Measurements from ENCODE around the gene NXNL2.

NXNL2 gene

GRCh38 chr9:88533951-88534455 is 975 bp upstream of the NXNL2 start:
- Histone ChIP-seq H3K4me3 (replicated peaks; ENCODE audit: low read depth, low read length) (no peak overlapping the region), H3K27me3 (replicated peaks; ENCODE audit: control insufficient read depth, insufficient read depth, low read length) (no peaks in the 10 kb centered on the region; the same call in none of the 2 replicates), H3K36me3 (ENCODE audit: control insufficient read depth, insufficient read depth, low read length) (no peaks in the 10 kb centered on the region)
- TF ChIP-seq CTCF (IDR thresholded peaks at IDR 0.05; ENCODE audit: insufficient read depth, low read length, poor library complexity, severe bottlenecking), result no peak
- no peak for DNase-seq (ENCODE audit: extremely low read depth, insufficient read length)

- DNase-seq (ENCODE audit: extremely low read depth, insufficient read length), result peak; percentile 26
- Histone ChIP-seq H3K36me3 (ENCODE audit: control insufficient read depth, insufficient read depth, low read length) (no peaks in the 10 kb centered on the region), H3K27me3 (replicated peaks; ENCODE audit: control insufficient read depth, insufficient read depth, low read length) (no peaks in the 10 kb centered on the region; the same call in none of the 2 replicates), H3K4me3 (replicated peaks; ENCODE audit: low read depth, low read length) (no peak overlapping the region)
- TF ChIP-seq CTCF (IDR thresholded peaks at IDR 0.05; ENCODE audit: insufficient read depth, low read length, poor library complexity, severe bottlenecking), result no peak
Observed at GRCh38 chr9:88535226-88536022, 446 bp downstream of the NXNL2 start.

- no peak for TF ChIP-seq CTCF (IDR thresholded peaks at IDR 0.05; ENCODE audit: insufficient read depth, low read length, poor library complexity, severe bottlenecking)
- H3K36me3 ChIP-seq (ENCODE audit: control insufficient read depth, insufficient read depth, low read length), result no peaks in the 10 kb centered on the region
- no peaks in the 10 kb centered on the region; the same call in none of the 2 replicates for H3K27me3 ChIP-seq (replicated peaks; ENCODE audit: control insufficient read depth, insufficient read depth, low read length)
- no peak overlapping the region for H3K4me3 ChIP-seq (replicated peaks; ENCODE audit: low read depth, low read length)
- no peak for DNase-seq (ENCODE audit: extremely low read depth, insufficient read length)
Observed at GRCh38 chr9:88536023-88536324, 996 bp downstream of the NXNL2 start.

GRCh38 chr9:88536951-88537760 is 2.2 kb downstream of the NXNL2 start:
- Histone ChIP-seq H3K4me3 (replicated peaks; ENCODE audit: low read depth, low read length) (no peak overlapping the region), H3K36me3 (ENCODE audit: control insufficient read depth, insufficient read depth, low read length) (no peaks in the 10 kb centered on the region), H3K27me3 (replicated peaks; ENCODE audit: control insufficient read depth, insufficient read depth, low read length) (no peaks in the 10 kb centered on the region; the same call in 1 of the 2 replicates)
- no peak for DNase-seq (ENCODE audit: extremely low read depth, insufficient read length)
- no peak for TF ChIP-seq CTCF (IDR thresholded peaks at IDR 0.05; ENCODE audit: insufficient read depth, low read length, poor library complexity, severe bottlenecking)

GRCh38 chr9:88537761-88538091 is 2.7 kb downstream of the NXNL2 start:
- TF ChIP-seq CTCF (IDR thresholded peaks at IDR 0.05; ENCODE audit: insufficient read depth, low read length, poor library complexity, severe bottlenecking), result no peak
- Histone ChIP-seq H3K36me3 (ENCODE audit: control insufficient read depth, insufficient read depth, low read length) (no peaks in the 10 kb centered on the region), H3K4me3 (replicated peaks; ENCODE audit: low read depth, low read length) (no peak overlapping the region), H3K27me3 (replicated peaks; ENCODE audit: control insufficient read depth, insufficient read depth, low read length) (no peaks in the 10 kb centered on the region; the same call in 1 of the 2 replicates)
- no peak for DNase-seq (ENCODE audit: extremely low read depth, insufficient read length)

Data from GM06990 (cell line).